Measurements from ENCODE around the gene TMEM151A.
A peak's percentile ranks its signal among the peaks of the same experiment; 100 is the strongest.
"Not testable (repeated sequence)": the region's sequence is repeated elsewhere in the genome, so short reads cannot be mapped to it uniquely, and the experiment has no call there.

TMEM151A gene

GRCh38 chr11:66310803-66311440 lies 19.2 kb downstream of the TMEM151A start:
- DNase-seq: not testable (repeated sequence)

- DNase-seq: no peak
Measured at GRCh38 chr11:66311470-66311964, 19.8 kb downstream of the TMEM151A start.

- DNase-seq: peak; percentile 96 to 97
Measured at GRCh38 chr11:66311965-66312548, 20.4 kb downstream of the TMEM151A start.

GRCh38 chr11:66312549-66313320 lies 21.0 kb downstream of the TMEM151A start:
- peak; percentile 85 to 96 for DNase-seq

- peak in 1 of 2 experiments; percentile 17 for DNase-seq
Measured at GRCh38 chr11:66313321-66314185, 21.9 kb downstream of the TMEM151A start.

GRCh38 chr11:66314186-66314501 lies 22.4 kb downstream of the TMEM151A start:
- DNase-seq: no peak

- DNase-seq: no peak
Measured at GRCh38 chr11:66314561-66315497, 23.1 kb downstream of the TMEM151A start.

- DNase-seq: no peak
Measured at GRCh38 chr11:66315498-66315885, 23.8 kb downstream of the TMEM151A start.

GRCh38 chr11:66315921-66316811 lies 24.5 kb downstream of the TMEM151A start:
- no peak for DNase-seq

- DNase-seq: no peak
Measured at GRCh38 chr11:66316849-66317251, 25.2 kb downstream of the TMEM151A start, which contains the start of gene CD248. TSS of gene CD248 (minus strand) at chr11:66317044. CDS start at chr11:66317027, 17 bp downstream.

- no peak for DNase-seq
Measured at GRCh38 chr11:66317322-66317722, 25.6 kb downstream of the TMEM151A start.

- no peak for DNase-seq
Measured at GRCh38 chr11:66317723-66318599, 26.3 kb downstream of the TMEM151A start.

GRCh38 chr11:66318600-66318970 lies 26.9 kb downstream of the TMEM151A start:
- no peak for DNase-seq

- not testable (repeated sequence) for DNase-seq
Measured at GRCh38 chr11:66320289-66320688, 28.6 kb downstream of the TMEM151A start.

- not testable (repeated sequence) for DNase-seq
Measured at GRCh38 chr11:66320748-66321147, 29.1 kb downstream of the TMEM151A start.

- DNase-seq: no peak
Measured at GRCh38 chr11:66321606-66322005, 29.9 kb downstream of the TMEM151A start.

- no peak for DNase-seq
Measured at GRCh38 chr11:66322732-66323427, 31.2 kb downstream of the TMEM151A start.

GRCh38 chr11:66323684-66324083 lies 32.0 kb downstream of the TMEM151A start:
- DNase-seq: no peak

GRCh38 chr11:66324664-66325063 lies 33.0 kb downstream of the TMEM151A start:
- DNase-seq: no peak

Data from NCI-H1930 (cell line).